Measurements from ENCODE around the gene CITED1.

GRCh38 chrX:72309297-72310071 is 3.8 kb upstream of the CITED1 start:
- TF ChIP-seq POLR2A (IDR thresholded peaks at IDR 0.05) (no peak), CTCF (IDR thresholded peaks at IDR 0.05) (no peak)
